Osteoblast (primary cell): ENCODE results near the gene CHRNB1. TPM values are rescaled to one million over a fixed set of nuclear protein-coding genes. Genes with fewer than 3 reads are reported as not detected.

Experiments used
- DNase-seq: peaks from one replicate; pipeline ENCODE4 v3.0.0; 2011; ENCODE audit warnings: low spot score, mixed read lengths; ENCODE audit not compliant: insufficient read length; ENCODE audit errors: missing footprints
- H2AFZ ChIP-seq: 2 replicates; pipeline ENCODE4 v1.6.0; 2011; ENCODE audit warnings: mild to moderate bottlenecking, low read length
- H3K27ac ChIP-seq: 2 replicates; pipeline ENCODE4 v1.5.1; 2011; ENCODE audit warnings: mild to moderate bottlenecking, low read depth, low read length, moderate library complexity
- H3K27me3 ChIP-seq: 2 replicates; pipeline ENCODE4 v1.6.0; 2012; ENCODE audit warnings: mild to moderate bottlenecking, control low read depth, inconsistent platforms, low read length, moderate library complexity; ENCODE audit not compliant: insufficient read depth
- H3K36me3 ChIP-seq: 2 replicates; pipeline ENCODE4 v1.5.1; 2011; ENCODE audit warnings: mild to moderate bottlenecking, low read length, control low read depth, moderate library complexity; ENCODE audit not compliant: insufficient read depth
- H3K4me1 ChIP-seq: 2 replicates; pipeline ENCODE4 v1.5.1; 2011; ENCODE audit warnings: mild to moderate bottlenecking, low read length, control low read depth, moderate library complexity; ENCODE audit not compliant: insufficient read depth
- H3K4me2 ChIP-seq: 2 replicates; pipeline ENCODE4 v1.6.0; 2011; ENCODE audit warnings: mild to moderate bottlenecking, low read length; ENCODE audit not compliant: insufficient read depth
- H3K4me3 ChIP-seq: fragments of 200-600 bp; sonication (generic); 3 replicates; pipeline ENCODE4 v1.5.1; 2012; ENCODE audit warnings: mild to moderate bottlenecking, low read length, inconsistent platforms; ENCODE audit not compliant: insufficient read depth
- H3K79me2 ChIP-seq: 2 replicates; pipeline ENCODE4 v1.6.0; 2012; ENCODE audit warnings: mild to moderate bottlenecking, low read length, control low read depth, inconsistent platforms; ENCODE audit not compliant: insufficient read depth
- H3K9me3 ChIP-seq: 2 replicates; pipeline ENCODE4 v1.5.1; 2011; ENCODE audit warnings: low read depth, low read length, control low read depth
- H4K20me1 ChIP-seq: 2 replicates; pipeline ENCODE4 v1.6.0; 2012; ENCODE audit warnings: mild to moderate bottlenecking, low read length, control low read depth; ENCODE audit not compliant: insufficient read depth
- CTCF ChIP-seq: IDR thresholded peaks from 2 replicates; pipeline ENCODE4 v1.5.1; 2011; ENCODE audit warnings: mild to moderate bottlenecking, low read depth, low read length, moderate library complexity; ENCODE audit errors: extremely low read depth
- total RNA-seq: library from RNA; depleted of rRNA; stranded (reverse); fragments of >200 nt; gene quantifications from 2 replicates; pipeline ENCODE4 v1.2.3, GENCODE V29; 2012

CHRNB1 gene
- total RNA-seq, 1 donor, result 5.4 TPM

DNA sequence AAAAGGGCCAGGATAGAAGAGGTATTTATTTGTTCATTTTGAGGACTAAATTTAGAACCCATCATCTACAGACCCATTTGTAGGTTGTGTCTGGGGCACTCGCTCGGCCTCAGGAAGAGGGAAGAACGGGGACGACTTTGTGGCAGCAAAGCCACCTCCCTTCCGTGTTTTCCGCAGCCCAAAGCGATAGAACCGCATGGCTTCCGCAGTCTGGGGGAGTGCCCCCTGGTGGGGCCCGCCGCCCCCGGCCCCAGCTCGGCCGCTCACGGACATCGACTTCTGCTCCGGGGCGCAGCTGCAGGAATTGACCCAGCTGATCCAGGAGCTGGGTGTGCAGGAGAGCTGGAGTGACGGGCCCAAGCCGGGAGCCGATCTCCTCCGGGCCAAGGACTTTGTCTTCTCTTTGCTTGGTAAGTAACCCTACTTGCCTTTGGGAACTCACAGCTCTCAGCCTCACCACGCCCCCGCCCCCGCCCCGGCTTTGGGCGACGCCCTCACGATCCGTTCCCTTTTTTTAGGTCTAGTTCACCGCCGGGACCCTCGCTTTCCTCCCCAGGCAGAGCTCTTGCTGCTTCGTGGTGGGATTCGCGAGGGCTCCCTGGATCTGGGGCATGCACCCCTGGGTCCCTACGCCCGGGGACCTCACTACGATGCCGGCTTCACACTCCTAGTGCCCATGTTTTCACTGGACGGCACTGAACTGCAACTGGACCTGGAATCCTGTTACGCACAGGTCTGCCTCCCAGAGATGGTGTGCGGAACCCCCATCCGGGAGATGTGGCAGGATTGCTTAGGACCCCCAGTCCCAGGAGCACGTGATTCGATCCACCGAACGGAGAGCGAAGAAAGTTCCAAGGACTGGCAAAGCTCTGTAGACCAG, 8.9 kb upstream of the CHRNB1 start:
- Histone ChIP-seq H3K36me3 (no peaks in the 10 kb centered on the region), H3K4me3 (peak overlapping the region; percentile 68), H3K27me3 (peaks cover 39% of the 10 kb centered on the region), H3K9me3 (no peaks in the 10 kb centered on the region), H2AFZ (peak overlapping the region; percentile 73), H4K20me1 (no peaks in the 10 kb centered on the region), H3K27ac (no peak overlapping the region), H3K4me2 (peak overlapping the region; percentile 85), H3K4me1 (peaks cover 23% of the 10 kb centered on the region), H3K79me2 (no peaks in the 10 kb centered on the region)
- TF ChIP-seq CTCF, result no peak
- peak; percentile 94 for DNase-seq

DNA sequence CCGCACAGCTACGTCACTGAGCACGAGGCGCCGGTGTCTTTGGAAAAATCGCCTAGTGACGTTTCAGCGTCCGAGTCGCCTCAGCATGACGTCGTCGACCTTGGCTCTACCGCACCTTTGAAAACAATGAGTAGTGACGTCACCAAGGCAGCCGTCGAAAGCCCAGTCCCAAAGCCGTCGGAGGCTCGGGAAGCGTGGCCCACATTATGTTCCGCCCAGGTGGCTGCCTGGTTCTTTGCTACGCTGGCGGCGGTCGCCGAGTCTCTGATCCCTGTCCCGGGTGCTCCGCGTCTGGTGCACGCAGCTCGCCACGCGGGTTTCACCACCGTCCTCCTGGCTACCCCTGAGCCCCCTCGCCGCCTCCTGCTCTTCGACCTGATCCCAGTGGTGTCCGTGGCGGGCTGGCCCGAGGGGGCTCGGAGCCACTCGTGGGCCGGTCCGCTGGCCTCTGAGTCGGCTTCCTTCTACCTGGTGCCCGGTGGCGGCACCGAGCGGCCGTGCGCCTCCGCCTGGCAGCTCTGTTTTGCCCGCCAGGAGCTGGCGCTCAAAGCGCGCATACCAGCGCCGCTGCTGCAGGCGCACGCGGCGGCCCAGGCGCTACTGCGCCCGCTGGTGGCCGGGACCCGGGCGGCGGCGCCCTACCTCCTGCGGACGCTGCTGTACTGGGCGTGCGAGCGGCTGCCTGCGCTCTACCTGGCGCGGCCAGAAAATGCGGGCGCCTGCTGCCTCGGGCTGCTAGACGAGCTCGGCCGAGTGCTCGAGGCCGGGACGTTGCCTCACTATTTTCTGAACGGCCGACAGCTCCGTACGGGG, 8.1 kb upstream of the CHRNB1 start:
- Histone ChIP-seq H3K4me2 (peak overlapping the region; percentile 85), H3K4me1 (peaks cover 26% of the 10 kb centered on the region), H3K4me3 (peak overlapping the region; percentile 58), H3K79me2 (no peaks in the 10 kb centered on the region), H3K9me3 (no peaks in the 10 kb centered on the region), H2AFZ (peak overlapping the region; percentile 73), H3K27ac (no peak overlapping the region), H3K27me3 (peaks cover 40% of the 10 kb centered on the region), H3K36me3 (no peaks in the 10 kb centered on the region), H4K20me1 (no peaks in the 10 kb centered on the region)
- TF ChIP-seq CTCF, result peak; percentile 60
- peak; percentile 98 for DNase-seq

- H3K27me3 ChIP-seq, result peaks cover 40% of the 10 kb centered on the region
- no peak for TF ChIP-seq CTCF
- no peaks in the 10 kb centered on the region for H3K79me2 ChIP-seq
- peak overlapping the region; percentile 85 for H3K4me2 ChIP-seq
- H3K4me3 ChIP-seq, result peak overlapping the region; percentile 58
- no peak overlapping the region for H2AFZ ChIP-seq
- no peak overlapping the region for H3K27ac ChIP-seq
- peak; percentile 31 for DNase-seq
- H4K20me1 ChIP-seq, result no peaks in the 10 kb centered on the region
- H3K36me3 ChIP-seq, result no peaks in the 10 kb centered on the region
- peaks cover 26% of the 10 kb centered on the region for H3K4me1 ChIP-seq
- H3K9me3 ChIP-seq, result no peaks in the 10 kb centered on the region
Measured at GRCh38 chr17:7437369-7437863, 7.4 kb upstream of the CHRNB1 start.
